Stimulated activated CD4-positive, alpha-beta T cell treated with anti-CD3 and anti-CD28 coated beads, Interleukin-1b, Interleukin-23, amount 100 ng/mL, for 4 hours (primary cell): ENCODE data around the gene YES1.
"Not testable (repeated sequence)": the region's sequence is repeated elsewhere in the genome, so short reads cannot be mapped to it uniquely, and the experiment has no call there.

Experiments
- DNase-seq, 2 donors: peaks; one replicate each; pipeline ENCODE4 v3.0.0-alpha.2; 2020; ENCODE audit warnings: low read depth in 2 of 2

YES1 gene

DNA sequence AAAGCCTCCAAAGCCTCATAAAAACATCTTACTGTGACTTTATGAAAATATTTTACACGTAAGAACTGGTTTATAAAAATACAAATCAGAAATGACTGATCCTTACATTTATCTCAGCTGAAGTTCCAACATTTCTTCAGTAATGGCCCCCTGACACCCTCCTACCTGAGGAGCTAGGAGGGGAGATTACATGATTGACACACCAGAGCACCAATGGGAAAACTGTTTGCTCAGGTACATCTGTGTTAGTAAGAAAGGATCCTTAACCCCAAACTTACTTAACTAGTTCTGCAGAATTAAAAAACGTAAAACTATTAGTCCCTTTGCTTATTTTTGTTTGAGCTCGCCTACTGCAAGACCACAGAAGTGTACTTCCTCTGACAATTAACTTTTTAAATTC is 126.6 kb downstream of the YES1 start:
- DNase-seq, result no peak

DNA sequence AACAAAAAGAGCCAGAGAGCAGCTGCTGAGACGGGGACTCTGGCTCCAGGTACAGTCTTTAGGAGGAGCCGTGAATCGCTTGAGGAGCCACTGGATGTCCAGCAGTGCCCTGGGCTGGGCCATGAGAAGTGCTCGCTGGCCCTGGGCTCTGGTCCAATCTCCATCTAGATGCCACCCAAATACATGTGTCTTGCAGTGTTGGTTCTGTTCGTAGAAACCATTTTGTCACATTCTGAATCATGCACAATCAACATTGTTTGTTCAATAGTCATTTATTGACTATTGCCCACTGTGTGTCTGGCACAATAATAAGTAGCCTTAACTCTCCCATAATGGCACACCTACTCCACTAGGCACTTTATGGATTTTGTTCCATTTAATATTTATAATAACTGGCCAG is 128.5 kb downstream of the YES1 start:
- no peak for DNase-seq

DNA sequence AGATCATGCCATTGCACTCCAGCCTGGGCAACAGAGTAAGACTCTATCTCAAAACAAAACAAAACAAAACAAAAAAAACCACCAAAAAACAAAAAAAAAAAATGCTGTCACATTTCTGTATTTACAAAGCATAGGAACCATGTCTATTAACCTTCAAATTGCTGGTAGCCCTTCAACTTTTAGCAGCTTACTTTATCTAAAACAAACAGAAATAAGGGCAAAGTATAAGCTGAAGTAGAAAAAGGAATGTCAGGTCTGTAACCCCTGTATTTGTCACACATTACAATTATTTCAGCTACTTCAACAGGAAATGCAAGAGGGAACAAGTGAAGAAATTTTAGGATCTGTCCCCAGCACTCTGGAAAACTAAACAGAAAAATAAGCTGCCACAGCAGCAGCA is 129.2 kb downstream of the YES1 start:
- no peak for DNase-seq

DNA sequence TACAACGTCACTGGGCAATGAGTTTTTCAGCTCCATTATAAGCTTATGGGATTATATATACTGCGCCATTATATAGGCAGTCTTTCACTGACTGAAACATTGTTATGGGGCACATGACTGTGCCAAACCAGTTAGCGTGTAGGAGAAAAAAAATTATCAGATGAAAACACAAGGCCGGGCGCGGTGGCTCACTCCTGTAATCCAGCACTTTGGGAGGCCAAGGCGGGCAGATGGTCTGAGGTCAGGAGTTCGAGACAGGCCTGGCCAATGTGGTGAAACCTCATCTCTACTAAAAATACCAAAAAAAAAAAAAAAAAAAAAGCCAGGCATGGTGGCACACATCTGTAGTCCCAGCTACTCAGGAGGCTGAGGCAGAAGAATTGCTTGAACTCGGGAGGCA is 129.6 kb downstream of the YES1 start:
- not testable (repeated sequence) for DNase-seq

DNA sequence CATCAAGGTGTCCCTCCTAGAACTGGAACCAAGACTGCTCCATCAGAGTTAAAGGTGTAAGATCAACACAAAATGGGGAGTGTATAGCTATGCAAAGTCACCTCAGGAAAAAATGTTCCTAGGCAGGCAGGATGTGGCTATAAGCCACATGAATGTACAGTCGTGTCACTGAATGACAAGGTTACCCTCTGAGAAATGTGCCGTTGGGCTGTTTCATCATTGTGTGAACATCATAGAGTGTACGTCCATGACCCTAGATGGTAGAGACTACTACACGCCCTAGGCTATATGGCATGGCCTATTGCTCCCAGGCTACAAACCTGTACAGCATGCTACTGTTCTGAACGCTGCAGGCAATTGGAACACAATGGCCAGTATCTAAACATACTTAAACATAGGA is 130.1 kb downstream of the YES1 start:
- DNase-seq, result no peak

DNA sequence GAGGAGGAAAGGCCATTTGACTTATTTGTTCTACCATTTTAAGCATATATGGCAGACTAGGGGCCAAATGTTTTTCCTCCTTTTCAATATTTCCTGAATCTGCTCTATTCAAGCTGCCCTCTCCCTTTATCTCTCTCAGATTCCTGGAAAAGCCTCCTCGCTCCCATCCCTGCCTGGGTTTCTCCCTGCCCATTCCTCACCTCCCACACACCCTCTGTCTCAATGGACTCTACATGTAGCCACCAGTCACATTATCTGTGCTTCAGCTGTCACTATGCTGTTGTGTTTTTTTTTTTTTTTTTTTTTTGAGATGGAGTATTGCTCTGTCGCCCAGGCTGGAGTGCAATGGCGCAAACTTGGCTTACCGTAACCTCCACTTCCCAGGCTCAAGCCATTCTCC is 131.7 kb downstream of the YES1 start:
- no peak for DNase-seq

DNA sequence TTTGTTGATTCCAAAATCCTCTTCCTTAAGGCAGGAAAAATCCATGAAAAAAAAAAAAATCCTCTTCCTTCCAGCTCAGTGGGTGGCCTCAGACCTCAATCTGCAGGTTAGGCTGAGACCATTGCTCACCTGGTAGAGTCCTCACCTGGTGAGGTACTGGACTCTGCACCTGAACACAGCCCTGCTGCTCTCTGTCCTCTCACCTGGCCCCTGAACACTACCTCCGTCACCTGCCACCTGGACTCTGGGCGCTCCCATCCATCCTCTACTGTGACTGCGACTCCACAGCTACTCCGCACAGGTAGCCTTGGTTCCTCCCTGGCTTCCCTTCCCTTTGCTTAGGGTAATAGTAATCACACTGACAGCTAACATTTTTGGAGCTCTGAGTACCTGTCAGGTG is 132.5 kb downstream of the YES1 start:
- no peak for DNase-seq

DNA sequence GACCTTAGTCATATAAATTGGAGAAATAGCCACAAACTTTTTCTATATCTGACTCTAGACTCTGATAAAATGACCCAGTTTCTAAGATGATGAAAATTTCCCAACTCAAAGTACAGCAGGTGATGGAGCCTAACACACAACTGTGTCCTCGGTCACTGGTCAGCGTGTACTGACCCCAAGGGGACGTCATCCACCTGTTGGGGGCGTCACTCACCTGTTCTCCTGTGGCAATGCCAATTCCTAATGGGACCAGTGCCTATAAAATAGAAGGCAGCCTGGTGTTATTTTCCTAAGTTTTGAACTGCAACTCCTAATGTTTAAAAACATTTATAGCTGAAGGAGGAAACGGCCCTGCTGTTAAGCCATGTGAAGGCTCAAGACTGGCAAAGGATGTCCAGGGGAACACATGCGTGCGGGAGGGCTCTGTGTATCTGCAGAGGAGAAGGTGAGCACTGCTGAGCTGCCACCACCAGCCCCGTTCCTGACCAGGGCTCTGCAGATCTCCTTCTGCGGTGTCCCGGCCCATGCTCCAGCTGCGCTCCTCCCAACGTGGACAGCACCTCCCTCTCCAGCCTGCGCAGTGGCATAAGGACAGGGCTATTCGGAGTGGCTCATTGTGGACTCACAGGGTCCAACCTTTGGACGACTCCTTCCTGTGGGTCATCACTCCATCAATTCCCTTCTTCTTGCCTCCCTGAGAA is 133.4 kb downstream of the YES1 start:
- no peak for DNase-seq

DNA sequence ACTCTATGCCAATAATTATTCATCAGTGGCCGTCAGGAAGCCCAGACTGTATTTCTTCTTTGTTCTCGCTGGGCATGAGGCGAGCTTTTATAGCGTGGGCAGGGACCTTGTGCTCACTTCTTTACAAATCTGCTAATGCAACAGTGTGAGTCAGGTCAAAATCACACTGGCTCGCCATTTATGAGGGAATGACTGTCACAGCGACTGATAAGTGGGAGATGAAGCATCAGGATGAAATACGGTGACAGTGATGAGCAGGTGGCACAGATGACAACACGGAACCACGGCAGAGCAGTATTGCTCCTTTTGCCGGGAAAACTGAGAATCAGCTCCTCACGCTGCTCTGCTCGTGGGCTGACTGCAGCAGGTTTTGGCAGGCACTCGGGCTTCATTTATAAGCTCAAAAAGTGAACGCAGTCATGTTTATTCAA is 134.1 kb downstream of the YES1 start:
- DNase-seq, result no peak

DNA sequence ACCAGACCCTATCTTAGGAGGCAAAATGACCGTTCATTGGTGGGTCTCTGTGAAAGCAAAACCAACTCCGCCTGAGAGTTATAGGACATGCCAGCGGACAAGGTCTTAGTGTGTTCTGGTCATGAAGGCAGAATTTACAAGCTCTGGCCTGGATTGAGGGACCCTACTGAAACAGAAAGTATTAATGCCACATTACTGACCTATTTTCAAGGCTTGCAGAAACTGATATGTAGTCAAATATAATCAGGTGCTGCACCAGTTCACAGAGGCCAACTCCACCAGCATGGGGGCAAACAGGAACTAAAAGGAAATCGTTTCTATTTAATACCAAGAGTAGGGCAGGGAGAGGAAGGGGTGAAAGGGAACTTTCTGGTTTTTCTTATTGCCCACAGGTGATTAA is 134.9 kb downstream of the YES1 start:
- DNase-seq, result no peak

DNA sequence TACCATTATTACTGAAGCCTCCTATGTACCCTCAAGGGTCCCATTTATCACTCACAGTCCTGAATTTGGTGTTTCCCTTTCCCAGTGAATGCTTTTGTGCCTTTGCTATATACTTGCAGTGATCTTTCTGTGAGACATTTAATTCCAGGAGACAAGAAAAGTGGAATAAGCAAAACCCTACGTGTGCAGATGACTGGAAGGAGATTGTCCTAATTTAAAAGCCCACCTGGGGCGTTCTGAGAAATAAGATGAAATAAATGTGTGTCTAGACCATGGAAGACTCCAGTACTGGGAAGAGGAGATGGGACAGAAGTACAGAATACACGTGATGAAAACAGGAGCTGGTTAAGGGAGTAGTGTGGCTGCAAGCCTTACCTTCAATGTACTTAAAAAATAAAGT is 135.3 kb downstream of the YES1 start:
- no peak for DNase-seq

DNA sequence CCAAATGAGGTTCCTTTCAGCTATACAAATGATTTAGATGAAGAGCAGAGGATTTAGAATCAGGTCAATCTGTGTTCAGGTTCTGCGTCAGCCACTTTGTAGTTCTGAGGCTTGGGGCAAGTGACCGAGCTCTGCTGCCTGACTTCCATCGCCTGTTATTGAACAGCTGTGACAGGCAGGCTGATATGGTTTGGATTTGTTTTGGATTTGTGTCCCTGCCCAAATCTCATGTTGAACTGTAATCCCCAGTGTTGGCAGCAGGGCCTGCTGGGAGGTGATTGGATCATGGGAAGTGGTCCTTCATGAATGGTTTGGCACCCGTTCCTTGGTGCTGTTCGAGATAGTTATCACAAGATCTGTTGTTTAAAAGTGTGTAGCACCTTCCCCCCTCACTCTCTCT is 136.0 kb downstream of the YES1 start:
- DNase-seq, result no peak

DNA sequence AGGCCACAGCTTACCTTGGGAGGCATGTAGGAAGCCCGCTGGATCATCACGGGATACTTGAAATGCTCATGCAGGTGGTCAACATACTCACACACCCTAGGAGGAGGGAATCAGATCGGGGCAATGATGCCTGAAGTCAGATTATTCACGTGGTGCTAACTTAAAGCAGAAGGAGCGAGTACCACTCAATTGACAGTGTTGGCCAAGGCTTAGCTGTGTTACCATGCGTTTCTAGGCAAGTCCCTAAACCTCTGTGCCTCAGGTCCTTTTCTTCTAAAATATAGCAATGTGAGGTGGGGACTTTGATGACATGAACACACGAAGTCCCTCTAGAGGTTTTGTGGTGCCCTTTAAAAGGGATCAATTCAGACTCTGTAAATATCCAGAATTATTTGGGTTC is 136.7 kb downstream of the YES1 start:
- DNase-seq, result no peak

DNA sequence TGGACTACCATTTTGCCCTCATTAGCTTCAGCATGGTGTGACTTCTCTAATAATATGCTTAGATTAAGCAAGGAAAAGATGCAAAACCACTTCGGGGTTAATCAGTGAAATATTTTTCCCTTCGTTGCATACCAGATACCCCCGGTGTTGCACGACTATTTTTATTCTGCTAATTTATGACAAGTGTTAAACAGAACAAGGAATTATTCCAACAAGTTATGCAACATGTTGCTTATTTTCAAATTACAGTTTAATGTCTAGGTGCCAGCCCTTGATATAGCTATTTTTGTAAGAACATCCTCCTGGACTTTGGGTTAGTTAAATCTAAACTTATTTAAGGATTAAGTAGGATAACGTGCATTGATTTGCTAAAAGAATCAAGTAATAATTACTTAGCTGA is 138.3 kb downstream of the YES1 start:
- DNase-seq, result no peak

DNA sequence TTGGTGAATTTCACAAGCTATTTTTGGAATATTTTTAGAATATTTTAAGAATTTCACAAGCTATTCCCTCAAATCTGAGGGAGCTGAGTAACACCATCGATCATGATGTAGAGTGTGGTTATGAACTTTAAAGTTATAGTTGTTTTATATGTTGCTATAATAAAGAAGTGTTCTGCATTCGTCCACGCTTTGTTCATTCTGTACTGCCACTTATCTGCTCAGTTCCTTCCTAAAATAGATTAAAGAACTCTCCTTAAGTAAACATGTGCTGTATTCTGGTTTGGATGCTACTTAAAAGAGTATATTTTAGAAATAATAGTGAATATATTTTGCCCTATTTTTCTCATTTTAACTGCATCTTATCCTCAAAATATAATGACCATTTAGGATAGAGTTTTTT is 138.7 kb downstream of the YES1 start:
- DNase-seq, result no peak
